Ammon's horn (tissue), 1 donor: Measurements from ENCODE around the gene ZNRF2.

Source experiments
- DNase-seq: peaks from one replicate; pipeline ENCODE4 v3.0.0-alpha.2; 2016; ENCODE audit warnings: low spot score

The ZNRF2 gene

GRCh38 chr7:30411897-30412296 lies 127.5 kb downstream of the ZNRF2 start:
- no peak for DNase-seq

GRCh38 chr7:30412782-30413504 lies 128.5 kb downstream of the ZNRF2 start:
- DNase-seq, result peak; percentile 78

DNA sequence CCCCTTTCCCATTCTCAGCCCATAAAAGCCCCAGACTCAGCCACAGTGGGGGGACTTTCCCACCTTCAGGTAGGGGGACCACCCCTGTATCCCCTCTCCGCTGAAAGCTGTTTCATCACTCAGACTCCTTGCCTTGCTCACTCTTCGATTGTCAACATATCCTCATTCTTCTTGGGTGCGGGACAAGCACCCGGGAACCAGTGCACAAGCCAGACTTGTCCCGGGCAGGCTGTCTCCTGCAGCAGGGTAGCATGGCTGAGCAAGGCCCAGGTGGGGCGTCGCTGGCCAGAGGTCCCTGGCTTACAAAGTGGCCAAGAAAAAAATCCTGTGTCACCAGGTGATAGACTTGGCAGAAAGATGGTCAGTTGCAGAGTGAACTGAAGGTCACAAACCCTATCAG lies 129.5 kb downstream of the ZNRF2 start:
- no peak for DNase-seq
